ENCODE results near the gene ZBTB20. TPM values are rescaled to one million over a fixed set of nuclear protein-coding genes. Genes with fewer than 3 reads are reported as not detected.
A peak's percentile ranks its signal among the peaks of the same experiment; 100 is the strongest.

ZBTB20 gene
- total RNA-seq, 6 experiments from 2014 or later = 36.7 to 59.4 (median 46.7) TPM

- intact Hi-C loops (cut with DNase I) = loop anchor here in 1 of 2 donors (10.0 kb wide), 1 partner anchor 75 kb away; no protein-coding TSS in a partner anchor
- DNase-seq (no peak), ATAC-seq (peak; percentile 50 to 61 (median 54))
- Histone ChIP-seq H3K4me1 (peaks cover 0 to 10% (median 0%) of the 10 kb centered on the region in 4 donors), H3K27ac (peak overlapping the region; percentile 67 to 77 (median 71)), H3K27me3 (no peaks in the 10 kb centered on the region), H3K4me3 (peak overlapping the region; percentile 29 to 49 (median 46)), H3K36me3 (no peaks in the 10 kb centered on the region), H3K9me3 (no peaks in the 10 kb centered on the region)
- 3% methylated on average over 3 of the region's 3 CpGs for WGBS (ENCODE audit: insufficient coverage, low coverage, low lambda C conversion rate, missing lambda C conversion rate)
- TF ChIP-seq POLR2A (IDR thresholded peaks at IDR 0.05) (no peak), CTCF (IDR thresholded peaks at IDR 0.05) (no peak)
These were observed 47.7 kb downstream of the ZBTB20 start for GRCh38 chr3:115099134-115099985.

- Histone ChIP-seq H3K4me1 (peaks cover 0 to 10% (median 0%) of the 10 kb centered on the region in 4 donors), H3K9me3 (no peaks in the 10 kb centered on the region), H3K27me3 (no peaks in the 10 kb centered on the region), H3K27ac (peak overlapping the region in 1 of 3 donors; percentile 67), H3K4me3 (peak overlapping the region in 2 of 3 donors; percentile 8 to 46), H3K36me3 (no peaks in the 10 kb centered on the region)
- intact Hi-C loops (cut with DNase I) = loop anchor here in 1 of 2 donors (10.0 kb wide), 1 partner anchor 76 kb away; no protein-coding TSS in a partner anchor
- TF ChIP-seq CTCF (IDR thresholded peaks at IDR 0.05) = no peak
- no peak for TF ChIP-seq POLR2A (IDR thresholded peaks at IDR 0.05)
- WGBS (ENCODE audit: insufficient coverage, low coverage, low lambda C conversion rate, missing lambda C conversion rate) = 65% methylated on average over 7 of the region's 7 CpGs
- no peak for DNase-seq
- no peak for ATAC-seq
These were observed 48.6 kb downstream of the ZBTB20 start for GRCh38 chr3:115098354-115099073.

GRCh38 chr3:115095236-115095635 lies 51.9 kb downstream of the ZBTB20 start:
- Histone ChIP-seq H3K27ac (no peak overlapping the region), H3K4me1 (peaks cover 0 to 11% (median 0%) of the 10 kb centered on the region in 4 donors), H3K4me3 (no peak overlapping the region), H3K27me3 (no peaks in the 10 kb centered on the region), H3K36me3 (no peaks in the 10 kb centered on the region), H3K9me3 (no peaks in the 10 kb centered on the region)
- ATAC-seq (no peak), DNase-seq (no peak)
- intact Hi-C loops (cut with DNase I) = loop anchor here in 1 of 2 donors (10.0 kb wide), 1 partner anchor 80 kb away; no protein-coding TSS in a partner anchor
- TF ChIP-seq POLR2A (IDR thresholded peaks at IDR 0.05) (no peak), CTCF (IDR thresholded peaks at IDR 0.05) (no peak)
- WGBS (ENCODE audit: insufficient coverage, low coverage, low lambda C conversion rate, missing lambda C conversion rate) = 82% methylated on average over 1 of the region's 1 CpG

- ATAC-seq (peak; percentile 98 to 100 (median 99)), DNase-seq (peak; percentile 61 to 73 (median 67))
- no peaks in the 10 kb centered on the region for H3K27me3 ChIP-seq
- TF ChIP-seq CTCF (IDR thresholded peaks at IDR 0.05) (peak; percentile 62 to 75 (median 66)), POLR2A (IDR thresholded peaks at IDR 0.05) (no peak)
- no peaks in the 10 kb centered on the region for H3K36me3 ChIP-seq
- peaks cover 0 to 7% (median 0%) of the 10 kb centered on the region in 4 donors for H3K4me1 ChIP-seq
- intact Hi-C loops (cut with DNase I) = loop anchor here in 1 of 2 donors (10.0 kb wide), 1 partner anchor 82 kb away; no protein-coding TSS in a partner anchor
- 9% methylated on average over 4 of the region's 4 CpGs for WGBS (ENCODE audit: insufficient coverage, low coverage, low lambda C conversion rate, missing lambda C conversion rate)
- H3K27ac ChIP-seq = peak overlapping the region in 1 of 3 donors; percentile 16
- H3K4me3 ChIP-seq = no peak overlapping the region
- no peaks in the 10 kb centered on the region for H3K9me3 ChIP-seq
These were observed 54.8 kb downstream of the ZBTB20 start for GRCh38 chr3:115092220-115092791.

Measured in right lobe of liver (tissue), 6 donors.